ENCODE data around the gene TAGLN. TPM values are rescaled to one million over a fixed set of nuclear protein-coding genes. Genes with fewer than 3 reads are reported as not detected.

The TAGLN gene
- total and polyA plus RNA-seq, 10 donors, result 117 to 1,088 (median 350) TPM

GRCh38 chr11:117212697-117213355, 13.7 kb downstream of the TAGLN start:
- no peak overlapping the region for H3K4me3 ChIP-seq
- intact Hi-C loops (cut with DNase I; ENCODE audit: low total_unique reads), result no loop called here
- peaks cover 0 to 86% (median 48%) of the 10 kb centered on the region in 6 donors for H3K36me3 ChIP-seq
- H3K4me1 ChIP-seq, result peaks cover 0 to 25% (median 0%) of the 10 kb centered on the region in 6 donors
- H3K27ac ChIP-seq, result no peak overlapping the region
- no peaks in the 10 kb centered on the region for H3K27me3 ChIP-seq (replicated peaks in 1 of 7)
- no peak for TF ChIP-seq POLR2A (IDR thresholded peaks at IDR 0.05)
- TF ChIP-seq, protein P1, sequence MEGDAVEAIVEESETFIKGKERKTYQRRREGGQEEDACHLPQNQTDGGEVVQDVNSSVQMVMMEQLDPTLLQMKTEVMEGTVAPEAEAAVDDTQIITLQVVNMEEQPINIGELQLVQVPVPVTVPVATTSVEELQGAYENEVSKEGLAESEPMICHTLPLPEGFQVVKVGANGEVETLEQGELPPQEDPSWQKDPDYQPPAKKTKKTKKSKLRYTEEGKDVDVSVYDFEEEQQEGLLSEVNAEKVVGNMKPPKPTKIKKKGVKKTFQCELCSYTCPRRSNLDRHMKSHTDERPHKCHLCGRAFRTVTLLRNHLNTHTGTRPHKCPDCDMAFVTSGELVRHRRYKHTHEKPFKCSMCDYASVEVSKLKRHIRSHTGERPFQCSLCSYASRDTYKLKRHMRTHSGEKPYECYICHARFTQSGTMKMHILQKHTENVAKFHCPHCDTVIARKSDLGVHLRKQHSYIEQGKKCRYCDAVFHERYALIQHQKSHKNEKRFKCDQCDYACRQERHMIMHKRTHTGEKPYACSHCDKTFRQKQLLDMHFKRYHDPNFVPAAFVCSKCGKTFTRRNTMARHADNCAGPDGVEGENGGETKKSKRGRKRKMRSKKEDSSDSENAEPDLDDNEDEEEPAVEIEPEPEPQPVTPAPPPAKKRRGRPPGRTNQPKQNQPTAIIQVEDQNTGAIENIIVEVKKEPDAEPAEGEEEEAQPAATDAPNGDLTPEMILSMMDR (IDR thresholded peaks at IDR 0.05 in 8 of 11, conservative IDR thresholded peaks at IDR 0.05 in 3 of 11), result no peak
- TF ChIP-seq POLR2AphosphoS5 (IDR thresholded peaks at IDR 0.05), result peak in 1 of 3 donors; percentile 61
- no peaks in the 10 kb centered on the region for H3K9me3 ChIP-seq
- no peak for DNase-seq
- 96 to 99% (median 97%) methylated on average over 9 to 11 of the region's 11 CpGs for WGBS, 5 donors

- intact Hi-C loops (cut with DNase I; ENCODE audit: low total_unique reads), result no loop called here
- Histone ChIP-seq H3K4me1 (peaks cover 0 to 39% (median 4%) of the 10 kb centered on the region in 6 donors), H3K27ac (peak overlapping the region in 3 of 8 donors; percentile 7 to 55 (median 30)), H3K9me3 (no peaks in the 10 kb centered on the region), H3K4me3 (no peak overlapping the region), H3K27me3 (replicated peaks in 1 of 7) (no peaks in the 10 kb centered on the region), H3K36me3 (peaks cover 0 to 100% (median 64%) of the 10 kb centered on the region in 6 donors)
- TF ChIP-seq, protein P1 (IDR thresholded peaks at IDR 0.05 in 8 of 11, conservative IDR thresholded peaks at IDR 0.05 in 3 of 11), result no peak
- TF ChIP-seq POLR2AphosphoS5 (IDR thresholded peaks at IDR 0.05), result peak in 1 of 3 donors; percentile 69
- WGBS, 5 donors, result 73 to 94% (median 90%) methylated on average over 7 of the region's 7 CpGs
- DNase-seq, result no peak
Measured at GRCh38 chr11:117214404-117215110, 15.4 kb downstream of the TAGLN start.

GRCh38 chr11:117217141-117218084, 18.2 kb downstream of the TAGLN start:
- WGBS, 5 donors, result 75 to 89% (median 88%) methylated on average over 11 of the region's 11 CpGs
- Histone ChIP-seq H3K36me3 (peaks cover 0 to 100% (median 92%) of the 10 kb centered on the region in 6 donors), H3K27me3 (replicated peaks in 1 of 7) (no peaks in the 10 kb centered on the region), H3K27ac (peak overlapping the region in 7 of 8 donors; percentile 34 to 78 (median 72)), H3K9me3 (no peaks in the 10 kb centered on the region), H3K4me1 (peaks cover 0 to 65% (median 16%) of the 10 kb centered on the region in 6 donors), H3K4me3 (no peak overlapping the region)
- DNase-seq, result no peak
- TF ChIP-seq POLR2AphosphoS5 (IDR thresholded peaks at IDR 0.05), result peak in 1 of 3 donors; percentile 71
- TF ChIP-seq, protein P1 (IDR thresholded peaks at IDR 0.05 in 8 of 11, conservative IDR thresholded peaks at IDR 0.05 in 3 of 11), result no peak
- intact Hi-C loops (cut with DNase I; ENCODE audit: low total_unique reads), result no loop called here
